GM18868 (cell line): ENCODE data around the gene RBM43.
A peak's percentile ranks its signal among the peaks of the same experiment; 100 is the strongest.
"Not testable (repeated sequence)": the region's sequence is repeated elsewhere in the genome, so short reads cannot be mapped to it uniquely, and the experiment has no call there.

Source experiments
- ATAC-seq: cut with Tn5 transposase; IDR thresholded peaks from one replicate; pipeline ENCODE4 v1.9.1; 2021; ENCODE audit warnings: mild to moderate bottlenecking, moderate library complexity; ENCODE audit not compliant: unreplicated experiment

Gene RBM43

DNA sequence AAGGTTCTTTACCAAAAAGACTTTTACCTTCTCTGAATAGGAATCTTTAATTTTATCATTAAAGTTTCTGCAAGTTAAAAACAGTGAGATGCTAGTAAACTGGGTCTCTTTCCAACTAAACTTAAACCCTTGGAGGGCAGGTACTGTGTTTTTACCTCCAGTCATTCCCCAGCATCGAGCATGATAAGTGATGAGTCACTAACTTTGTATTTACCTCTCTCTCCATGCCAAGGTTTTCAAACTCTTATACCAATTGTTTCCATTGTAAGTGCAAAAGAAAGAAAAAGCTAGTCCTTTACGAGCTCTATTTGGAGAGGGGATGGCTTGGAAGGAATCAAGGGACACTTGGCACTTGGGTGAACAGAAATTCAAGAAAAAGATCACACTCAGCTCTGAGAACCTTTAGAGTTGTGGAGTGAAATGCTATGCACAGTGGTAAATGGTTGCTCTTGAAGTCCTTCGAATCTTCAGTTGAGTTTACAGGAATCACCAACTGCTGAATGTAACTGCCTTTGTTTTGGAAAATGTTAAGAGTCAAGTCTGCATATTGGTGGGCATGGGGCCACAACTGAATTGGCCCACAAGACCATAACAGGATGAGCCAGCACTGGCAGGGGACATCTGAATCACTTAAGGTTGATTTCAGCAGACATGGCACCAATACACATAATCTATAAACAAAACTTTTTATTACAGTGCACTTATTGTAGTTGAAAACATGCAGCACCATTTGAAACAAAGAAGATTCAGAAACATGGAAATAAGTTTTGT, 8.3 kb upstream of the RBM43 start:
- ATAC-seq = no peak

DNA sequence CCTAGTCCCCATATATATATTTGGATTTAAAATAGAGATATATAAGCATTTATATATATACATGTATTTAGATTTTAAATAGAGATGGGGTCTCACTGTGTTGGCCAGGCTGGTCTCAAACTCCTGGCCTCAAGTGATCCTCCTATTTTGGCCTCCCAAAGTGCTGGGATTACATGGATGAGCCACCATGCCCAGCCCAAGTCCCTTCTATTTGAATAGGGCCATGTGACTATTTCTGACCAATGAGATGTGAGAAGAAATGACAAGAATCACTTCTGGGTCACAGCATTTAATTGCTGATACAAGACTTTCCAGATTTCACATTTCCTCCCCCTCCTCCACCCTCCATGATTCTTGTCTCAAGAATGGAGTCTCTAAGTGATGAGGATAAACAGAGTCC, 6.4 kb upstream of the RBM43 start:
- no peak for ATAC-seq

DNA sequence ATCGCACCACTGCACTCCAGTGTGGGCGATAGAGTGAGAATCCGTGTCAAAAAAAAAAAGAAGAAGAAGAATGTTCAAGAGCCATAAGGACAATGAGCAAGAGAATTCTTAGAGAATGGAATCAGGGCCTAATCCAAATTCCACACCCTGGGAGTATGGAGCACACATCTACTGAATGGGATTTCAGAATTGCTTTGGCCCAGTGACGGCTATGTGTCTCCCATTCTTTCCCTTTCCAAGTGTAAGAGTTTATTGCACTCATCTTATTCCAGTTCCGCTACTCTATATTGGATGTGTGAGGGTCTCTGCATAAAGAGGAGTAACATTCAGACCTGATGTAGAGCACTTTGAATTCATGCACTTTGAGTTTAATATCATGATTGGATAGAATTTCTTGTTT, 5.9 kb upstream of the RBM43 start:
- no peak for ATAC-seq

DNA sequence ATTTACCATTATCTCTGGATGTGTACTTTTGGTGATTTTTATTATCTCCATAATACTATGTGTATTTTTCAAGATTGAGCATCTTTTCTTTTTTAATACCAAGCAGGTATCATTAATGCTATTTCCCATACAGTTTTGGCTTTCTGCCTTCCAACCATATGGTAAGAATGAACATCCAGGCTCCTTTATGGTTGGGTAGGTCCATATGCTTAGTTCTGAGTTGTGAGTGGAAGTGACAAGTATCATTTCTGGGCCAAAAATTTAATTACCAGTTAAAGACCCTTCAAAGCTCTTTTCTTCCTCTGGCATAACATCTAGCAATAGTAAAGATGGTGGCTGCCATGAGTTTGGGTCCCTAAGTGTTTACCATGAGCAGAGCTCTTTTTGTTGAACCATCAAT, 4.3 kb upstream of the RBM43 start:
- no peak for ATAC-seq

DNA sequence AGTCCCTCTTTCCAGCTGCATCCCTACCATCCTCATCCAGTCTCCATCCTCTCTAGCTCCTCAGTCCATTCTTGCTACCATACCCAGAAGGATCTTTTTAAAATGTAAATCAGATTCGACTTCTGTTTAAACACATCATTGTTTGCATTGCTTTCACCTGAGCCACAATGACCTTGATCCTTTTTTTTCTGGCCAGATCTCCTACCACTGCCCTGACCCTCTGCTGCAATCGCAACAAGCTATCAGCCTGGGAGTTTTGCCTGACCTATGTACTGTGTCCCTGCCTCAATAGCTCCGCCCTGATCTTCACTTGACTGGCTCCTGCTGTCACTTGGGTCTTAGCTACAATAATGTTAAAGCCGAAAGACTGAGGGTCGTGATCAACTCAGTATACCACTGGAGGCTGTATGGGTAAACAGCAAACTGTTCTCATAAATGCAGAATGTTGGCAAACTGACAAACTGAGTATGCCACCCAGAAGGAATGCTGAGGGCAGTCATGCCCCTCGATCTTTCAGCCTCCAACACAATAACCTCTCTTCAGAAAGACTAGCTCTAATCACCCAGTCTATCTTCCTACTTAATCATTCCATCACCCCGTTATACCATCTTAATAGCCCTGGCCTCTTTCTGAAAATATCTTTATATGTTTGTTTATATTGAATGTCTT, 2.6 kb upstream of the RBM43 start:
- ATAC-seq = no peak

DNA sequence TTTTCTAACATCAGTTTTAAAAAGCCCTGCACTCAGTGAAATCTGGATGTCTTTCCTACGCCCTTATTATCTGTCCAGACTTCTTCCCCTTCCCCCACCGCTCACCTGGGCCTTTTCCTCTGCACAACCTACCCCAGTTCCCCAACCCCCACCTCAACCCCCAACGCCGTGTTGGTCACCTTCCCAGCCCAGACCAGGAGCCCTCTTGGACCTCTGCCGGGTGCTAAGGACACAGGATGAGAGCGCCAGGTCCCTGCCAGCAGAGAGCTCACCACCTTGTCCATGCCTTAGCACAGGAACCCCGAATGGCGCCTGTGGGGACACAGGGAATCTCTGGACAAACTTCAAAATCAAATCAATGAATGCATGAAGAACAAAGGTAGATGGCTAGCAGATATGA, 966 bp upstream of the RBM43 start:
- no peak for ATAC-seq

DNA sequence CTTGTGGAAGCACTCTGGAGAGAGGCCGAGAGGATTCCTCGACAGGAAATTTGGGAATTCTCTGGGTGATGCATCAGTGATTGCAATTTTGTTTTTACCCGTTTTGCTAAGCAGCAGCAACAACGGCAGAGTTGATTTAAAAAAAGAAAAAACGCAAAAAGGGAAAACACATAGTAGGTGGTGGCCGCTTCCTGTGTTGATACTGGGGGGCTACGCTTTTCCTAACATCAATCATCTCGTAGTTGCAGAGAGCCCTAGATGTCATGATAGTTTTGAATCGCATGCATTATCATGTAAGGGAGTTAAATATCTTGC, 271 bp upstream of the RBM43 start:
- no peak for ATAC-seq

DNA sequence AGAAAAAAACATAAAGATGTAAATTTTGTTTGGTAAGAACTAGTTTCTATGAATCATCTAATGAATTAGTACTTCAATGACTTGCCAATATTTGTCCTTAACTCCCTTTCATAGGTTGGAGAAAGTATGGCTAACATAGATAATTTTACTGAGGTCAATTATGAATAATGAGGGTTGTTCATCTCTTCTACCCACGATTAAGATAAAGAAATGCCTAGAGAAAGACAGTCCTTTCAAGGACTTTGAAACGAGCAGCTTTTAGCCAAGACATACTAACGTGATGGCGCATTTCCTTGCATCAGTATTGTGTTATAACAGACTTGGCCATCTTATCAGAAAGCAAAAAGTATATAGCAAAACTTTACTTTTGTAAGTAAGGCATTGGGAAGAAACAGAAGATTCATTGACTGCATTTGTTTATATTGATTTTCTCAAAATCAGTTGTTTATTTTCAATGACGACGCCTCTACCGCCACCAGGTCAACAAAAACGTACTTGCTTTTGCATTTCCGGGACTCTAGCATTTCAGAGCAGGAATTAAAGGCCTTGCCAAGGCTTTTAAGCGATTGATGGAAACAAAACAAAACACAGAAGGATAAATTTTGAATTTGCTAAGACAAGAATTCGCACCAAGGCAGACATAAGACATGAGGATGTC, 961 bp downstream of the RBM43 start:
- peak; percentile 11 for ATAC-seq

DNA sequence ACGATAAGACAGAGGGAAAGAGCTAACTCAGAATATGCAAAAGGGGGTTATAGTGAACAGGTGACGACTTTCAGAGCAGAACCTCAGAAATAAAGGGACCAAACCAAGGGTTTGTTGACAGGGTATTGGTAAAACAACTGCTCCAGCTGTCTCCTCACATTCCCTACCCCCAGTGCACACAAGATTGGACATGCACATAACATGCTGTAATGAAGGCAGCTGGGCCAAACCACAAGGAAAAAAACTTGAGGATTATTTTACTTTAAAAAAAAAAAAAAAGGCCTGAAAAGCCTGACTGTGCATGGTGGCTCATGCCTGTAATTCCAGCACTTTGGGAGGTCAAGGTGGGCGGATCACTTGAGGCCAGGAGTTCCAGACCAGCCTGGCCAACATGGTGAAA, 3.5 kb downstream of the RBM43 start:
- no peak for ATAC-seq

DNA sequence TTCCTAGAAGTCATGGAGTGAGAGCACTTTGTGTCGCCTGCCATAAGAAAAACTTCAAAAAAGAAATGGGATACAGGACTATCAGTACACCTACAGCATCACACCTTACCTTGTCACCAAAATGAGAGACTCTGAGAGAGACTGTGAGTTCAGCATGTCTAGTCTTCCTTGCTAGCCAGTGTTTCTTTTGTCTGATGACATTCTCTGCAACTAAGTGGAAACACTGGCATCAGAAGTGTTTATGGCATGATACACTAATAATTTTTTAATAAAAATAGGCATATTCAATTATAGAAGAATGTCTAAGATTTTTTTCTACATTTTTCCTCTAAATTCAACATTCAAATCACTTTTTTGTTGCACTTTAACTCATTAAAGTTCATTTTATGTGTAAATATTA, 9.0 kb downstream of the RBM43 start:
- no peak for ATAC-seq

DNA sequence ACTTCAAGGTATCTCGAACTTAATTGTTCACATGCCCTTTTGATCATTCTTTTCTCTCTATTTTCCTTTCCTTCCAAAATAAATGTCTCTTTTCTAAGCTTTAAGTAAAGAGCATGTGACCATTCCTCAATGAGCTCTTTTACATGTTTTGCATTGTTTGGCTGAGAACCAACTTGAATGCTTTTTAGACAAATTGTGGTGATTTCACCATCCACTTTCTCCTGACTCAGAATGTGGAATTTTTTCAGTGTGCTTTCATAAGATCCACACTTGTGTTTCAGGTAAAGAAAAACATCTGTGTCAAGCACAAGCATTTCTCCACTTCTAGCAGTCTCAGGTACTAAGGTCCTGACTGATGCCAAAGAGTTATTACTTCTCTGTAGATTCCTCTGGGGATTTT, 10.7 kb downstream of the RBM43 start:
- ATAC-seq = no peak

DNA sequence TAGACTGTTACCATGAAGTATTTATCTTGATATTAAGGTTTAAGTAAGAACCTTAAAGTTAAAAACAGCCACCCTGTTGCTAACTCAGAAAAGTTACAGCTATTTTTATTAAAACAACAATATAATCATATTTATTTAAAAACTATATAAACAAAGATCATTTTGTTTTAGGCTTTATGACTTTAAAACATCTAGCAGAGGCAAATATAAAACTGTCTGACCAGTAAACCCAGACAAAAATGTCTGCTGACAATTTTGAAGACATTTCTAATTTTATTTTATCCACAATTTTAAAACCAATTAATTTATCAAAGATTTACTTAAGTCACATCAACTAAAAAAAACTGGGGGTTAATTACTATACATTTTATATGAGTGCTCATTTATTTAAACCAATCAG, 14.2 kb downstream of the RBM43 start:
- no peak for ATAC-seq

DNA sequence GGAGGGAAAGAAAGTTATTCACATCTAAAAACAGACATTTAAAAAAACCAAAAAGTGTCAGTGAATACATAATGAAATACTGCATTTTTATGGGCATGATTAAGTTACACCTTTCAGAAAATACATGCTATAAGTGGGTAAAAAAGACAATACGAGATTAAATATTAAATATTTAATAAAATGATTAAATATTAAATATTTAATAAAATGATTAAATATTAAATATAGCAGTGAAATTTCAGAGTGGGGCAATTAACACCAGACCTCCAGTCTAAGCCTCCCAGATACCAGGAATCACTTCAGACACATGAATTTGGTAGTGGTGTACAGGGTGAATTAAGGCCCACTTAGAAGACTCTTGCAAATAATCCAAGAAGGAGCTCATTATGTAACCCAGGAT, 15.5 kb downstream of the RBM43 start:
- no peak for ATAC-seq

DNA sequence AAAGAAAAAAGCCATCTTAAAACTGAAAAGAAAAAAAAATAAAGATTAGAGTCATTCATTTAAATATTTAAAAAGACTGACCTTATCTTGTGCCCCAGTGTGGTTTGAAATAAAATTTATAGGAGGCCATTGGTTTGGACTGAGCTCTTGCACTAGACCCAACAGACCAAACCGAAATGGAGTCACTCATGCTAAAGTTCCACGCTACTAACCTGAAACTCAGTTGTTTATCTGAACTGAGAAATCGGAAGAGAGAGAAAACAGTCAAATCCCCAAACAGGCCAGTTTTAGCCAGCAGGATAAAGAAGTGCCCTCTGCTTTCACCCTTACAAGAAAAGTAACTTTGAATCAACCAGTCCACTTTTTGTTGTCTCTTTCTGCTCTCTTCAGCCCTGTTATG, 18.2 kb downstream of the RBM43 start:
- ATAC-seq = no peak

DNA sequence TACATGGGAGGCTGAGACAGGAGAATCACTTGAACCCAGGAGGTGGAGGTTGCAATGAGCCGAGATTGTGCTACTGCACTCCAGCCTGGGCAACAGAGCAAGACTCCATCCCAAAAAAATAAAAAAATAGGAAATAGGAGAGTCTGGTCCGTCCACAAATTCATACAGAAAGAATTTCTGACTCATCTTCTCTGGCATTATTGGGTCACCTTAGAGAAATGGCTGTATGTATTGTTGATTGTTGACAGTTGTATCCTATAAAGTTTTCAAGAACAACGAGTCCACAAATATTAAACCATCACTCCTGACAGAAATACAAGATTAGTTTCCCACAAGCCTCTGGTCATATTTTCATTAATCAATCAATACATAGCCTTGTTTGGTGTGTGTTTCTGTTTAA, 20.4 kb downstream of the RBM43 start:
- no peak for ATAC-seq

DNA sequence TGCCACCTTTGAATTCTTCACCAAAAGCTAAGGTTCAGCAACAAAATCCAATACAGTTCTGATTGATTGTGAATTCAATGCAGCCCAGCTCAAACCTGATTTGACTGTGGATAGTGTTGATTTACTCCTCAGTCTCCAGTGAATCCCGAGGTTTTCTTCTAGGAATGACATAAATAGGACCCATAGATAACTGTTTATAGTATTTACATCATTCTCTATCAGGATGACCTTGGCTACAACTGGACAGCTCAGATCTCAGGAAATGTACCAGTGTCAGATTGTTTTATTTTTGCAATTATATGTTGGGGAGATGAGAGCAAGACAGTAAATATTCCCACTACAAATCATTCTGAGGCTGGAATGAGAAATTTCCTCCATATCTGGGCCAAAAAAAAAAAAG, 21.2 kb downstream of the RBM43 start:
- no peak for ATAC-seq

DNA sequence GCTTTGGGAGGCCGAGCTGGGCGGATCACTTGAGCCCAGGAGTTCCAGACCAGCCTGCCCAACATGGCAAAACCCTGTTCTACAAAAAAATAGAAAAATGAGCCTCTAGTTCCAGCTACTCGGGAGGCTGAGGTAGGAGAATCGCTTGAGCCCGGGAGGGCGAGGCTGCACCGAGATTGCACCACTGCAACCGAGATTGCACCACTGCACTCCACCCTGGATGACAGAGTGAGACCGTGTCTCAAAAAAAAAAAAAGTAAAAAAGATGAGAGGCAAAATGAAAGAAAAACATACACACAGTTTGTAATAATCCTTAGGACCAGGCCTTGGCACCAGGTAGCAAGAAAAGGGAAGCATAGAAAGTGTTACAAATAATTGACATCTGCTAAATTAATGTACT, 22.0 kb downstream of the RBM43 start:
- no peak for ATAC-seq

DNA sequence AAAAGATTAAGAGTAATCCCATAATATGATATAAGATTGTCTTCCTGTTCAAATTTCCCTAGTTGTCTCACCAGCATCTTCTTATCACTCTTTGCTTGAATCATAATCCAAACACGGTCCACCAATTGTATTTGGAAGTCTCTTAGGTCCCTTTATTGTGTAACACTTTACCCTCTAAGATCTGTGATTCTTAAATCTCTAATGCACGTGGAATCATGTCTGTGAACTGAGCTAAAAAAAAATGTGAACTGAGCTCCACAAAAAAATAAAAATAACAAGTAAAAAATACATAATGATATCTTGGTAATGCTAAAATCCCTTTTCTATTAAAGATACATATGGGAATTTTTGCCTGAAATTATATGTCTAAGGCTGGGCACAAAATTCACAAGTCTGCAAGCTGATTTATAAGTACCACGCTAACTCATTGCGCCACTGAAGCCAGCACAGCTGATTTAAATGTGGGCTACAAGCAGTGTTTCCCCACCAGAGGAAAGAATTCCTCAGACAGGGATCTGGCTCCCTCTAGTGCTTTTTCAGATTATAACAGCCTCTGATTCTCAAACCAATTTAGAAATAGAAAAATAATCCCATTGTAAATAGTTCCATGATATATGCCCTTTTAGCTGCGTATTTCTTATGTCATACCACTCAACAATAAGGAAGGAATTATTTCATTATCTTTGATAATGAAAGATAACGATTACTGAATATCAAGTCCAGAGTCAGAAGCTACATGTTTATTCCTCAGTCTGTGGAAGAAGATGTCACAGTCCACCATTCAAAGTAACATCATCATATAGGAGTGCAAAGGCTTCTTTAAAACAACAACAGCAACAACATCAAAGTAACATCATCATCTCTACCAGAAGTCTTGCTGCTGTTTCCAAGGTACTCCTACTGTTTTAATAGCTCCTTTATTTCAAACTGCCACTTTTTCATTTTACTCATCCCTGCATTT, 22.9 kb downstream of the RBM43 start:
- ATAC-seq = peak; percentile 87

DNA sequence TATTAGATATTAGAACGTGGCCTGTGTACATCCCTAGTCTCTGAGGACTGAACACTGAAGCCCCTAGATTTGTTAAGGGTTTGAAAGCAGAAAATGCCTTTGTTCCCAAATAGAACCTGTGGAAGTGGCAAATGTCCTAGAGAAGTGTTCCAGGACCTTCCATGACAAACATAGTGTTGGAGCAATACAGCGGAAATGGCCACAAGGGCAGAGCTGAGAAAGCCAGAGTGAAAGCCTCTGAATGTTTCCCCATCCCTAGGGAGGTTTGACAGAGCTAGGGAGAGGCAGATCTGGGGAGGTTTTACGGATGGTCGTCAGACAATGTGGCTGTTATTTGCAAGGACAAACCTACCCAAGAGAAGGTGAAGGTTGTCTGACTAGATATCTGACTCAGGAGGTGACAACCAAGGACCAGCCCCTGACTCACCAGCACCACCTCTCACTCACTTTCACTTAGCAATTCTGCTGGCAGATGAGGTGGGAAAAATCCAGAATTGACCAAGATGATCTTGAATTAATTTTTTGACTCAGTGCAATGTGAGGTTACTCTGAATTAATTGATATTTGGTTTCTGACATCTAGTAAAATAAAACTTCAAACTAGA, 24.1 kb downstream of the RBM43 start:
- ATAC-seq = no peak

DNA sequence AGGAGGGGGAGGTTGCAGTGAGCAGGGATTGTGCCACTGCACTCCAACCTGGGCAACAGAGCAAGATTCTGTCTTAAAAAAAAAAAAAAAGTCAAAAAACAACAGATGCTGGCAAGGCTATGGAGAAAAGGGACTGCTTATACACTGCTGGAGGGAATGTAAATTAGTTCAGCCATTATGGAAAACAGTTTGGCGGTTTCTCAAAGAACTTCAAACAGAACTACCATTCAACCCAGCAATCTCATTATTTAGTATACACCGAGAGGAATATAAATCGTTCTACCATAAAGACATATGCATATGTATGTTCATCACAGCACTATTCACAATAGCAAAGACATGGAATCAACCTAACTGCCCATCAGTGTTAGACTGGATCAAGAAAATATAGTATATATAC, 27.9 kb downstream of the RBM43 start:
- not testable (repeated sequence) for ATAC-seq

DNA sequence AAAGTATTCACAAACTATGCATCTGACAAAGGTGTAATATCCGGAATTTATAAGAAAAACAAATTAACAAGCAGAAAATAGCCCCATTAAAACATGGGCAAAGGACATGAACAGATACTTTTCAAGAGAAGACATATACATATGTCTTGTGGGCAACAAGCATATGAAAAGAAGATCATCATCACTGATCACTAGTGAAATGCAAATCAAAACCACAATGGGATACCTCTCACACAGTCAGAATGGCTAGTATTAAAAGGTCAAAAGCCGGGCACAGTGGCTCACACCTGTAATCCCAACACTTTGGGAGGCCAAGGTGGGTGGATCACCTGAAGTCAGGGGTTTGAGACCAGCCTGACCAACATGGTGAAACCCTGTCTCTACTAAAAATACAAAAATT, 28.4 kb downstream of the RBM43 start:
- not testable (repeated sequence) for ATAC-seq
